RPMI7951 (cell line): ENCODE measurements around the gene FTHL17. TPM values are rescaled to one million over a fixed set of nuclear protein-coding genes. Genes with fewer than 3 reads are reported as not detected.

ENCODE experiments used
- DNase-seq: peaks from one replicate; pipeline ENCODE4 v3.0.0-alpha.2; 2012; ENCODE audit warnings: low read depth
- total RNA-seq: library from RNA; depleted of rRNA; stranded (reverse); fragments of >200 nt; shearing (Covaris generic); gene quantifications from 2 replicates; pipeline ENCODE4 v1.2.3, GENCODE V29; 2014; rRNA removed

The FTHL17 gene
- total RNA-seq, 1 experiment from 2014 or later = not detected

DNA sequence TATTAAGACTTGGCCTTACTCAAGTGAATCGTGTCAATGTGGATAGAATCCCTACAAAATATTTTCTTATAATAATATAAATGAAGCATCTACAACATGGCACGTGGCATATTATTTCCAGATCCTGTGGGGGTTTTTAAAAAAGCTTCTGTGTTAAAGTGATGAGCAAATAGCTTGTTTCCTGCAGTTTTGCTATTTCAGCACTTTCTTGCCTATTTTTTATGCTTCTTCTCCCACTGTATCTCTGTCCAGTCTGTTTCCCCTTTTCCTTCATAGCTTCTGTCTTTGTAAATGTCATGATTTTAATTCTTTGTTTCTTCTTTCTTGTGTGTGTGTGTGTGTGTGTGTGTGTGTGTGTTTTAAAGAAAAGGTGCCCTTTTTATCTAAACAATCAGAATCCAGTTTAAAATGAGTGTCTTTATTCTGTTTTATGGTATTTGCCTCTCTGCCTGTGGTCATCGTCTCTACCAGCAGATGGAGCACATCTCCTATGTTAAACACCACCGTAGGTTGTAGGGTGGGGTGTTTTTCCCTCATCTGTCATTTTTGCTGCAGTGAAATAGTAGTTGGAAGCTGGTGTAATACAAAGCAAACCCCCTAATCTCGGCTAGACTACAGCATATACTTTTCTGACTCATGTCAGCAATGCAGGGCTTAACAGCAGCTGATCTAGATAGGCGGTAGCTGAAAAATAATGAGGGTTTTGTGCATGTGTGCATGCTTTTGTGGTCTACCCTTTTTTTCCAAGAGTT, 33.1 kb downstream of the FTHL17 start:
- peak; percentile 26 for DNase-seq

DNA sequence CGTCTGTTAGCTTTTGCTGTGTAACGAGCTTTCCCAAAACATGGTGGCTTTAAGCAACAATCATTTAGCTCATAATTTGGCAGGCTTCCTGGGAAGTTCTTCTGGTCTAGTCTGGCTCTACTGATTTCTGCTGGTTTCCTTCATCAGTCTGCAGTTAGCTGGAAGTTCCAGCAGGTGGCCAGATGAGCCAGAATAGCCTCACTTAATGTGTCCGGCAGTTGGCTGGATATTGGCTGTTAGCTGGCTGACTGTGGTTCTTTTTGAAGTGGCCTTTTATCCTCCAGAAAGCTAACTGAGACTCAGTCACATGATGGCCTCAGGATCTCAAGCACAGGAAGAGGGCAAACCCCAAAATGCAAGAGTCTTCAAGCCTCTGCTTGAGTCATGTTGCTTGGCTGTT, 34.9 kb downstream of the FTHL17 start:
- DNase-seq = peak; percentile 70

DNA sequence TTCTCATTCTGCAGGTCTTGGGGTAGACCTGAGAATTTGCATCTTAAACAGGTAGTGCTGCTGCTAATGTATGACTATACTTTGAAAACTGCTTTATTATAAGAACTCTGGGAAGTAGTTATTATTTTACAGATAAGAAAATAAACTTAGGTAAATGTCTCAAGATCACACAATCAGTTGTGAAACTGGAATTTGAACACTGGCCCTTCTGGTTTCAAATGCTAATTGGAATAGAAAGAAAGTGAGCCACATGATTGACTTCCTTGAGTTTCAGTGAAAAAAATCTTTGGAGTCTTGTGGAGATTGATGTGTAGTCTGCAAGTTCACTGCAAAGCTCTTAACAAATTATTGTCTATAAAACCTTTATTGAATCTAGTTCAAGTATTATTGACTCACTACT, 44.5 kb downstream of the FTHL17 start:
- no peak for DNase-seq

DNA sequence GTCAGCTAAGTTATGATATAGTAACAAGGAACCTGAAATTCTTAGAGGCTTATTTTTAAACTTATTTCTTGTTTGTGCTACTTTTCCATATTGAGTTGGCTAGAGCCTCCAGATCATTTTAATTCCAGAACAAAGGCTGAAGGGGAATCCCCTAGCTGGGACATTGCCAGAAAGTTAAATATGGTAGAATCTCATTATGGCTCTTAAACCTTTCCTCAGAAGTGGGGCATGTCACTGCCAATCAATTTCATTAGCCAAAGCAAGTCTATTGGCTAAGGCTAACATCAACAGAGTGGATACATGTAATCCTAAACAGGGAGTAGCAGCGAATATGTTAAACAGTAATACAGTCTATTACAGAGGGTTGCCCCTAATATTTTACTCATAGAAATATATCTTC, 47.0 kb downstream of the FTHL17 start:
- DNase-seq = no peak

DNA sequence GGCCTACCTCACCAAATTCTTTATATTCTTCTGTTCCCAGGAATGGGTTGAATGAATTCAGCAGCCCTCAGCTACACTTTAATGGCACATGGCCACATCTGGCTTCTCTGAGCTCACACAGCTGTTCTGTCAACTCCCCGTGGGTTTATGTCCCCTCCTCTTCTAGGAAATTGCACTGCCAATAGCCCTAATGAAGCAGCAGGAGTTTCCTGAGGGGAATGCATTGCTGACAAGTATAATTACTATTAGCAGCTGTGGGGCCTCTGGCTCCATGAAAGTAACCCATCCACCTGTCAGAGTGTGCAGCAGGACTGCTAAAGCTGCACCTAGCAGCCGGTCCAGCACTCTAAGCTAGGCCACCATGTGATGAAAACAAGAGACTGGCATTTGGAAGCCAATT, 50.3 kb downstream of the FTHL17 start:
- no peak for DNase-seq

Other genes with a start within 250 kb of the FTHL17 start
- gene TAB3, start 182.8 kb downstream of the FTHL17 start, total RNA-seq = 13.6 and 16.8 TPM in 2 replicates